Kidney (tissue), 14 donors: ENCODE results near the gene PPP6R3. TPM values are rescaled to one million over a fixed set of nuclear protein-coding genes. Genes with fewer than 3 reads are reported as not detected.

Experiments used
- DNase-seq, 5 donors: peaks; one replicate each; pipeline ENCODE4 v3.0.0-alpha.2; 2013 to 2020
- FAIRE-seq: peaks from 2 replicates; lab custom pipeline; 2012; peaks lifted over from hg19 to GRCh38; lab: Jason Lieb, UNC
- H3K27ac ChIP-seq, 2 donors: one replicate each; pipeline ENCODE4 v1.7.0; 2013; ENCODE audit warnings: low read depth in 2 of 2, low read length in 2 of 2, inconsistent platforms in 1 of 2
- H3K27me3 ChIP-seq: one replicate; pipeline ENCODE4 v1.7.1; 2013; ENCODE audit warnings: low read length, inconsistent platforms; ENCODE audit not compliant: control insufficient read depth, insufficient read depth
- H3K36me3 ChIP-seq, 3 donors: one replicate each; pipeline versions ENCODE4 v1.7.0 to v1.7.1; 2013; ENCODE audit warnings: low read length in 3 of 3, control low read depth in 1 of 3, inconsistent platforms in 1 of 3; ENCODE audit not compliant: insufficient read depth in 3 of 3, control insufficient read depth in 2 of 3
- H3K4me1 ChIP-seq, 3 donors: one replicate each; pipeline versions ENCODE4 v1.7.0 to v1.7.1; 2013; ENCODE audit warnings: low read length in 3 of 3, inconsistent platforms in 1 of 3, low read depth in 1 of 3; ENCODE audit not compliant: control insufficient read depth in 2 of 3, insufficient read depth in 2 of 3
- H3K4me3 ChIP-seq, 3 donors: one replicate each; pipeline versions ENCODE4 v1.7.0 to v1.8.1; 2013; ENCODE audit warnings: low read length in 3 of 3, control low read depth in 1 of 3, inconsistent platforms in 1 of 3
- H3K9ac ChIP-seq, 3 donors: one replicate each; pipeline versions ENCODE4 v1.7.0 to v1.7.1; 2013; ENCODE audit warnings: low read length in 3 of 3, control low read depth in 1 of 3, inconsistent platforms in 1 of 3
- H3K9me3 ChIP-seq, 3 donors: one replicate each; pipeline versions ENCODE4 v1.7.0 to v1.7.1; 2013; ENCODE audit warnings: low read length in 3 of 3, control low read depth in 1 of 3, inconsistent platforms in 1 of 3; ENCODE audit not compliant: control insufficient read depth in 2 of 3, insufficient read depth in 1 of 3
- CTCF ChIP-seq: IDR thresholded peaks from 3 replicates; pipeline ENCODE4 v1.5.1; 2012; ENCODE audit warnings: mild to moderate bottlenecking, moderate library complexity, borderline replicate concordance; ENCODE audit not compliant: insufficient read depth; ENCODE audit errors: extremely low read depth
- intact Hi-C: fragments of 100-400 bp; cut with DNase I; formaldehyde crosslinking; loops from one replicate; pipeline ENCODE4 v1.11.1; 2022
- polyA plus RNA-seq: library from polyadenylated mRNA; stranded (reverse); fragments of 350-450 nt; fragmentation: Illumina TruSeq; extraction: RNeasy Lipid Tissue Mini Kit (QIAGEN cat#74804); gene quantifications from one replicate; pipeline ENCODE4 v1.2.3, GENCODE V29; 2014; ENCODE audit warnings: low read depth, low replicate concordance; ENCODE audit not compliant: insufficient read depth
- total RNA-seq: library from RNA; stranded (reverse); fragmentation: NEBNext Ultra II Directional; extraction: Animal tissue kit (Norgen Biotek cat#: 25700); gene quantifications from one replicate; pipeline ENCODE4 v1.2.1, GENCODE V29; 2021
- donor health status: control.
- donor health status: control.
- donor health status: control.
- donor health status: control.
- donor health status: control.
- donor health status: DM: yes; HTN: yes; CAD: no.
- donor health status: Normal renal cell carcinoma (clear cell type).

Gene PPP6R3
- total and polyA plus RNA-seq, 2 donors from 2014 or later, result 30.3 to 108 TPM

GRCh38 chr11:68593441-68593840 is 132.9 kb downstream of the PPP6R3 start:
- H3K4me3 ChIP-seq, result no peak overlapping the region
- H3K27ac ChIP-seq, result no peak overlapping the region
- H3K9ac ChIP-seq, result no peak overlapping the region
- H3K9me3 ChIP-seq, result no peaks in the 10 kb centered on the region
- no peaks in the 10 kb centered on the region for H3K27me3 ChIP-seq
- FAIRE-seq, result no peak
- H3K4me1 ChIP-seq, result no peaks in the 10 kb centered on the region
- intact Hi-C loops, result no loop called here
- H3K36me3 ChIP-seq, result peaks cover 15 to 58% (median 46%) of the 10 kb centered on the region in 3 donors
- no peak for TF ChIP-seq CTCF
- no peak for DNase-seq

- no peak overlapping the region for H3K4me3 ChIP-seq
- intact Hi-C loops, result no loop called here
- H3K9me3 ChIP-seq, result no peaks in the 10 kb centered on the region
- no peak overlapping the region for H3K27ac ChIP-seq
- FAIRE-seq, result no peak
- H3K27me3 ChIP-seq, result no peaks in the 10 kb centered on the region
- peaks cover 15 to 58% (median 47%) of the 10 kb centered on the region in 3 donors for H3K36me3 ChIP-seq
- TF ChIP-seq CTCF, result no peak
- no peaks in the 10 kb centered on the region for H3K4me1 ChIP-seq
- no peak for DNase-seq
- H3K9ac ChIP-seq, result no peak overlapping the region
Observed at GRCh38 chr11:68594123-68594522, 133.6 kb downstream of the PPP6R3 start.

- Histone ChIP-seq H3K9me3 (no peaks in the 10 kb centered on the region), H3K36me3 (peaks cover 19 to 55% (median 43%) of the 10 kb centered on the region in 3 donors), H3K27ac (no peak overlapping the region), H3K4me3 (no peak overlapping the region), H3K27me3 (no peaks in the 10 kb centered on the region), H3K9ac (no peak overlapping the region), H3K4me1 (no peaks in the 10 kb centered on the region)
- FAIRE-seq (no peak), DNase-seq (no peak)
- intact Hi-C loops, result no loop called here
- TF ChIP-seq CTCF, result no peak
Observed at GRCh38 chr11:68596231-68596630, 135.7 kb downstream of the PPP6R3 start.
